Gastrocnemius medialis (tissue), 4 donors: ENCODE data around the gene ANTXR1. TPM values are rescaled to one million over a fixed set of nuclear protein-coding genes. Genes with fewer than 3 reads are reported as not detected.

Source experiments
- ATAC-seq, 2 donors: fragments of 150-250 bp; one replicate each; pipeline ENCODE4 v1.9.1; 2016
- DNase-seq, 2 donors: peaks; one replicate each; pipeline ENCODE4 v3.0.0-alpha.2; 2019
- H3K27ac ChIP-seq, 4 donors: fragments of 200-600 bp; sonication (generic); 1 replicate in 1 of 4; 2 replicates in 3 of 4; pipeline ENCODE4 v1.5.1; 2016 to 2018; ENCODE audit warnings: mild to moderate bottlenecking in 2 of 4, moderate library complexity in 1 of 4
- H3K27me3 ChIP-seq, 3 donors: fragments of 200-600 bp; sonication (generic) in 2 of 3; 1 replicate in 1 of 3; 2 replicates in 2 of 3; pipeline versions ENCODE4 v1.5.1 to v1.6.0; 2016 to 2019; ENCODE audit warnings: mild to moderate bottlenecking in 1 of 3, moderate library complexity in 1 of 3
- H3K36me3 ChIP-seq, 2 donors: fragments of 200-600 bp; sonication (generic) in 1 of 2; one replicate each; pipeline ENCODE4 v1.5.1; 2017 to 2018
- H3K4me1 ChIP-seq, 2 donors: fragments of 200-600 bp; sonication (generic) in 1 of 2; one replicate each; pipeline ENCODE4 v1.5.1; 2016 to 2017; ENCODE audit warnings: mild to moderate bottlenecking in 2 of 2
- H3K4me3 ChIP-seq, 4 donors: fragments of 200-600 bp; sonication (generic) in 3 of 4; 1 replicate in 1 of 4; 2 replicates in 3 of 4; pipeline ENCODE4 v1.5.1; 2016 to 2019; ENCODE audit warnings: mild to moderate bottlenecking in 2 of 4
- H3K9me3 ChIP-seq, 3 donors: fragments of 200-600 bp; sonication (generic) in 2 of 3; 1 replicate in 1 of 3; 2 replicates in 2 of 3; pipeline ENCODE4 v1.5.1; 2016 to 2019
- POLR2A ChIP-seq, 2 donors: fragments of 450-650 bp; IDR thresholded peaks; one replicate each; pipeline ENCODE4 v1.6.1; 2017; ENCODE audit warnings: antibody characterized with exemption in 2 of 2, mild to moderate bottlenecking in 2 of 2, moderate library complexity in 2 of 2
- in situ Hi-C, 4 donors: fragments of 200-750 bp; cut with MboI; loops; one replicate each; pipeline versions ENCODE4 v1.15.0 to v1.8.0; 2017; ENCODE audit warnings: low sequenced_read_pairs in 4 of 4
- intact Hi-C: fragments of 100-400 bp; cut with DNase I; formaldehyde crosslinking; loops from one replicate; pipeline ENCODE4 v1.15.1; 2023; ENCODE audit warnings: low total_unique reads
- total RNA-seq, 4 donors: library from RNA; depleted of rRNA; stranded (reverse); fragments of >200 nt; gene quantifications; one replicate each; pipeline versions ENCODE4 v1.1.0 to v1.2.3, GENCODE V29; 2016
- TF ChIP-seq, protein P1 (sequence below), 5 experiments: fragments of 450-650 bp in 3 of 5; fragments of 200-600 bp in 2 of 5; sonication (generic) in 2 of 5; IDR thresholded peaks in 4 of 5; conservative IDR thresholded peaks in 1 of 5; 1 replicate in 4 of 5; 2 replicates in 1 of 5; pipeline ENCODE4 v1.5.1; 2016 to 2019; ENCODE audit warnings: antibody characterized with exemption in 5 of 5, mild to moderate bottlenecking in 3 of 5, moderate library complexity in 3 of 5

The ANTXR1 gene
- total RNA-seq, 4 donors from 2014 or later, result 8.0 to 13.6 (median 9.7) TPM

DNA sequence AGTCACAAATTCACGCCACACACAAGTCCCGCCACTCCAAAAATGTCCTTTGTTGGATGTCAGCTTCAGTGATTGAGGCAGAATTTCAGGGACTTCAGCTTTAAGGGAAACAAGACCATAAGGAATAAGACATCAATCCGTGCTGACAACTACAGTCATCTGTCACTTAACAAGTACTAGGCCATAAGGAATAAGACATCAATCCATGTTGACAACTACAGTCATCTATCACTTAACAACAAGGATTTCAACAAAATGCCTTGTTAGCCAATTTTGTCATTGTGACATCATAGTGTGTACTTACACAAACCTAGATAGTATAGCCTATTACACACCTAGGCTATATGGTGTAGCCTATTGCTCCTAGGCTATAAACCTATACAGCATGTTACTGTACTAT lies 58.0 kb downstream of the ANTXR1 start:
- TF ChIP-seq POLR2A (IDR thresholded peaks at IDR 0.05), result no peak
- TF ChIP-seq, protein P1, sequence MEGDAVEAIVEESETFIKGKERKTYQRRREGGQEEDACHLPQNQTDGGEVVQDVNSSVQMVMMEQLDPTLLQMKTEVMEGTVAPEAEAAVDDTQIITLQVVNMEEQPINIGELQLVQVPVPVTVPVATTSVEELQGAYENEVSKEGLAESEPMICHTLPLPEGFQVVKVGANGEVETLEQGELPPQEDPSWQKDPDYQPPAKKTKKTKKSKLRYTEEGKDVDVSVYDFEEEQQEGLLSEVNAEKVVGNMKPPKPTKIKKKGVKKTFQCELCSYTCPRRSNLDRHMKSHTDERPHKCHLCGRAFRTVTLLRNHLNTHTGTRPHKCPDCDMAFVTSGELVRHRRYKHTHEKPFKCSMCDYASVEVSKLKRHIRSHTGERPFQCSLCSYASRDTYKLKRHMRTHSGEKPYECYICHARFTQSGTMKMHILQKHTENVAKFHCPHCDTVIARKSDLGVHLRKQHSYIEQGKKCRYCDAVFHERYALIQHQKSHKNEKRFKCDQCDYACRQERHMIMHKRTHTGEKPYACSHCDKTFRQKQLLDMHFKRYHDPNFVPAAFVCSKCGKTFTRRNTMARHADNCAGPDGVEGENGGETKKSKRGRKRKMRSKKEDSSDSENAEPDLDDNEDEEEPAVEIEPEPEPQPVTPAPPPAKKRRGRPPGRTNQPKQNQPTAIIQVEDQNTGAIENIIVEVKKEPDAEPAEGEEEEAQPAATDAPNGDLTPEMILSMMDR (IDR thresholded peaks at IDR 0.05 in 4 of 5, conservative IDR thresholded peaks at IDR 0.05 in 1 of 5), result no peak
- no peak overlapping the region for H3K27ac ChIP-seq
- no peaks in the 10 kb centered on the region for H3K27me3 ChIP-seq
- H3K36me3 ChIP-seq, result no peaks in the 10 kb centered on the region
- in situ Hi-C loops (no loop called here), intact Hi-C loops (no loop called here)
- ATAC-seq (no peak), DNase-seq (no peak)
- peaks cover 11 to 16% of the 10 kb centered on the region in 2 donors for H3K4me1 ChIP-seq
- no peaks in the 10 kb centered on the region for H3K9me3 ChIP-seq
- no peak overlapping the region for H3K4me3 ChIP-seq

DNA sequence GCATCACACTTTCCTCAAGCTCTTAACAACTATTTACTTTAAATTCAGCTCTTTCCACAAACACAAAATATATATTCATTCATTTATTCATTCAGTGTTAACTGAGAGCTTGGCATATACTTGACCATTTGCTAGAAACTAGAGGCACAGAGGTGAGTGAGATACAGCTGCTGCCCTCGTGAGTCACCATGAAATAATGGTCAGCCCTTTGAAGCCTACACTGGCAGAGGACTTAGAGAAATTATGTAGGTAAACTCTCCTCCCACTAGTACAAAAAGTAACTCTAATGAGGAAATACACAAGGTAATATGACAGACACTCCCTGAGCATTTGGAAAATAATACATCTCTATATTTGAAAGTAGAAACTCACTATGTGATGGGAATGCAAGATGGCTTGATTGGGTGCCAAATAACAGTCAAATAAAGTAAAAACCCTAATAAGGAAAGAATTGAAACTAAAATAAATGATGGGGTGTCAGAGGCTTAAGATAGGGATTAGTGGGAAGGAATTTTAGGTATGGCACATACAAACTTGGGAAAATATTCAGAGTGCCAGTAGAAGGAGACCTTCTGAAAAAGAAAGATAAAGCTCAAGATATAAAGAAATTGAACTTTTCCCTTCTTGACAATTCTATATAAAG lies 61.1 kb downstream of the ANTXR1 start:
- Histone ChIP-seq H3K27me3 (no peaks in the 10 kb centered on the region), H3K4me1 (no peaks in the 10 kb centered on the region), H3K4me3 (no peak overlapping the region), H3K9me3 (no peaks in the 10 kb centered on the region), H3K36me3 (no peaks in the 10 kb centered on the region), H3K27ac (no peak overlapping the region)
- intact Hi-C loops, result no loop called here
- TF ChIP-seq, protein P1 (IDR thresholded peaks at IDR 0.05 in 4 of 5, conservative IDR thresholded peaks at IDR 0.05 in 1 of 5), result no peak
- no peak for TF ChIP-seq POLR2A (IDR thresholded peaks at IDR 0.05)
- DNase-seq (no peak), ATAC-seq (no peak)
- in situ Hi-C loops, result no loop called here

GRCh38 chr2:69074918-69075317 lies 61.9 kb downstream of the ANTXR1 start:
- in situ Hi-C loops, result no loop called here
- intact Hi-C loops, result no loop called here
- Histone ChIP-seq H3K27me3 (no peaks in the 10 kb centered on the region), H3K4me1 (no peaks in the 10 kb centered on the region), H3K36me3 (no peaks in the 10 kb centered on the region), H3K4me3 (no peak overlapping the region), H3K27ac (no peak overlapping the region), H3K9me3 (no peaks in the 10 kb centered on the region)
- TF ChIP-seq, protein P1 (IDR thresholded peaks at IDR 0.05 in 4 of 5, conservative IDR thresholded peaks at IDR 0.05 in 1 of 5), result no peak
- no peak for TF ChIP-seq POLR2A (IDR thresholded peaks at IDR 0.05)
- no peak for ATAC-seq
- DNase-seq, result no peak

GRCh38 chr2:69075486-69075885 lies 62.5 kb downstream of the ANTXR1 start:
- no peak for TF ChIP-seq POLR2A (IDR thresholded peaks at IDR 0.05)
- TF ChIP-seq, protein P1 (IDR thresholded peaks at IDR 0.05 in 4 of 5, conservative IDR thresholded peaks at IDR 0.05 in 1 of 5), result no peak
- in situ Hi-C loops, result no loop called here
- DNase-seq (no peak), ATAC-seq (no peak)
- intact Hi-C loops, result no loop called here
- no peaks in the 10 kb centered on the region for H3K9me3 ChIP-seq
- H3K27me3 ChIP-seq, result no peaks in the 10 kb centered on the region
- H3K4me1 ChIP-seq, result no peaks in the 10 kb centered on the region
- H3K4me3 ChIP-seq, result no peak overlapping the region
- H3K27ac ChIP-seq, result no peak overlapping the region
- no peaks in the 10 kb centered on the region for H3K36me3 ChIP-seq

DNA sequence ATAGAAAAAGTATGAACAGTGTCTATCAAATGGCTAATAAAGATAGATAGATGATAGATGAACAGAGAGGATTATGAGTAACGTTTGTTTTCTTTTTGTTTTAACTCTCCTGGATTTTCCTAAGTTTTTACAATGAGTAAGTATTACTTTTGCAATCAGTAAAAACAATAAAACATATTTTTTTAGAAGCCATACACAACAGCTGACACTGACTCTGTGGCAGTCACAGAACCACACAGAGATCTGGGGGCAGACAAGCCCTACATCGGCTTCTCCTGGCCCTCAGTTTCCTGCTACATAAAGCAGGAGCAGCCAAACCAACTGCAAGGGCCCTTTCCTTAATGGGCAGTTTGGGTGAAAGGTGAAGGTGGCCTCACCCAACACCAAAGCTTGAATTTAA lies 63.6 kb downstream of the ANTXR1 start:
- in situ Hi-C loops (no loop called here), intact Hi-C loops (no loop called here)
- DNase-seq, result no peak
- Histone ChIP-seq H3K4me3 (no peak overlapping the region), H3K36me3 (no peaks in the 10 kb centered on the region), H3K4me1 (no peaks in the 10 kb centered on the region), H3K9me3 (no peaks in the 10 kb centered on the region), H3K27ac (peak overlapping the region in 1 of 4 donors; percentile 42), H3K27me3 (no peaks in the 10 kb centered on the region)
- no peak for TF ChIP-seq POLR2A (IDR thresholded peaks at IDR 0.05)
- TF ChIP-seq, protein P1 (IDR thresholded peaks at IDR 0.05 in 4 of 5, conservative IDR thresholded peaks at IDR 0.05 in 1 of 5), result no peak
- ATAC-seq, result no peak
